Stimulated activated CD4-positive, alpha-beta T cell treated with anti-CD3 and anti-CD28 coated beads, TNF-alpha, amount 100 ng/mL, for 24 hours (primary cell): Measurements from ENCODE around the gene SMIM13.

Experiments used
- DNase-seq, 3 experiments: peaks; one replicate each; pipeline ENCODE4 v3.0.0-alpha.2; 2020; ENCODE audit warnings: low read depth in 3 of 3

Gene SMIM13

GRCh38 chr6:11153447-11153846 is 59.8 kb downstream of the SMIM13 start:
- DNase-seq: no peak

DNA sequence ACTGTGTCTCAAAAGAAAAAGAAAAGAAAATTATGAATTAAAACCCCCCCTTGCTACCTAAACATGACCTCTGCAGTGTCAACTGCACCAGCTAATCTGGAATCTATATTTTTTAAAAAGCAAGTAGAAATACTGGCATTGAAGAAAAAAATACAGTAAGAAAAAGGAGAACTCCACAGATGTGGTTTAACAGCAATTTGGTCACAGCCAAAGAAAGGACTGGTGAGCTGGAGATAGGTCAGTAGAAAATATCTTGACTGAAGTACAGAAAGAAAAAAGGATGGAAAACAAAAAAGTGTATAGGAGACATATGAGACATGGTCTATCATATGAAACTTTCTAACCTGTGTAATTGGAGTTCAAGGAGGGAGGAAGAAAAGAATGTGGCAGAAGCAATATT is 62.0 kb downstream of the SMIM13 start:
- DNase-seq: no peak

DNA sequence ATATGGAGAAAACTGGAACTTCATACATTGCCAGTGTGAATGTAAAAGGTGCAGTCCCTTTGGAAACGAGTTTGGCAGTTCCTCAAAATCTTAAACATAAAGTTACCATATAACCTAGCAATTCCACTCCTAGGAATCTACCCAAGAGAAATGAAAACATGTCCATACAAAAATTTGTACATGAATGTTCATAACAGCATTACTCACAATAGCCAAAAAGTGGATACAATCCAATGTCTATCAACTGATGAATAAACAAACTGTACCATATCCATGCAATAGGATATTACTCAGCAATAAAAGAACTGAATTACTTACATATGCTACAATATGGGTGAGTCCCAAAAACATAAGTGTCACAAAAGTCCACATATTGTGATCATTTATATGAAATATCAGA is 66.6 kb downstream of the SMIM13 start:
- DNase-seq: no peak

- DNase-seq: no peak
These were observed 67.7 kb downstream of the SMIM13 start for GRCh38 chr6:11161031-11161956.

DNA sequence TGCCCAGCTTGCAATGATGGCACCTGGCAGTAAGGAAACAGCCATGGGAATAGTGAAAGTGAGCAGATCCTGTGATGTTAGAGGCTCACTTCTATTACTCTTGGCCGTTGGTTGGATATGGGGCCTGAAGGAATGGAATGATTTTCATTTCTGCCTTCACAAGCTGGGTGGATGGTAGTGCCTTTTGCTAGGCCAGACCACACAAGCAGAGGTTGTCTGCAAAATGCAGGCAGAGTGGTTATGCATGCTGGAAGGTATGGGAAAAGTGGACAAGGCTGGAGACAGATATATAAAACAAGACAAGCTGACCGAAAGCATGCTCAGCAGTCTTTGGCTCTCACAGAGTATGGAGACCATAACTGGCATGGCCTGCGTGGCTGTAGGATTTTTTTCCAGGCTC is 68.6 kb downstream of the SMIM13 start:
- no peak for DNase-seq

DNA sequence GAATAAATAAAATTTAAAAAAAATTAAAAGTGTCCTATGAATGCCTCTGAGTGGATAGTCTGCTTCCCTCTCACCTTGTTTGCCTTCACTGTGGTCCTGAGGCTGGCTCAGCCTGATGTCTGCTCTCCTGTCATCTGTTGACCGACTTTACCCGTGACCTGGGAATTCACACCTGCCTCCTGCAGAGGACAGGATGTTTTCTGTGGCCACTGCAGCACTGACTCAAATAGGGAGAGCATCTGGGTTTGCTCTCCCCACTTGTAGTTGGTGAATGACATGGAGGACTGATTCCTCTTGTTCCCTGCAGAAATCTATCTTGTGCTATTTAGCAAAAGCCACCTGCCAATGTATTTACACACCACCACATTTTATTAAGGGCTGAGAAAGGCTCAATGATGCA is 70.3 kb downstream of the SMIM13 start:
- DNase-seq: no peak

GRCh38 chr6:11164717-11165646 is 71.3 kb downstream of the SMIM13 start:
- DNase-seq: no peak

DNA sequence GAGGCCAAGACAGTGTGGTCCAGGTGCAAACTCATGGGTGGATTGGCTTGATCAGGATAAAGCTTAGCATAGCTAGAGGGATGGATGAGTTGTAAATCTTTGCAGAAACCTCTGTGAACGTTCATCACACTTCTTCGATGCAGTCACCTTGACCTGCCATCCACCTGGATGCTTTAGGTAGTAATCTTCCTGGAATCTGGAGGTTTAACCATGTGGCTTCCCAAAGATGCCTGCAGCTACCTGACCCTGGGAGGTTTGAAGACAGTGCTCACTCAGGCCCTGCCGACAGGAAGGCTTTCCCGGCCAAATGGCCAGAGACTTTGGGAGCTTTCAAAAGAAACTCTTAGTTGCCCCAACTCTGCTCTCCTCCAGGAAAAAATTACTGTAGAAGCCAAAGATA is 73.3 kb downstream of the SMIM13 start:
- DNase-seq: no peak

- DNase-seq: no peak
These were observed 74.5 kb downstream of the SMIM13 start for GRCh38 chr6:11168091-11168635.

DNA sequence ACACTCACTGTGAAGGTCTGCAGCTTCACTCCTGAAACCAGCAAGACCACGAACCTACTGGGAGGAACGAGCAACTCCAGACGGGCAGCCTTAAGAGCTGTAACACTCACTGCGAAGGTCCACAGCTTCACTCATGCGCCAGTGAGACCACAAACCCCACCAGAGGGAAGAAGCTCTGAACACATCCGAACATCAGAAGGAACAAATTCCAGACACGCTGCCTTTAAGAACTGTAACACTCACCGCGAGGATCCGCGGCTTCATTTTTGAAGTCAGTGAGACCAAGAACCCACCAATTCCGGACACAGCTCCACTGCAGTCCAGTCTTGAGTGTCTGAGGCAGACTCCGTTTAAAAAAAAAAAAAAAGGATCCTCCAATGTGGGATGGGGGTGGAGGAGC is 78.3 kb downstream of the SMIM13 start:
- no peak for DNase-seq

DNA sequence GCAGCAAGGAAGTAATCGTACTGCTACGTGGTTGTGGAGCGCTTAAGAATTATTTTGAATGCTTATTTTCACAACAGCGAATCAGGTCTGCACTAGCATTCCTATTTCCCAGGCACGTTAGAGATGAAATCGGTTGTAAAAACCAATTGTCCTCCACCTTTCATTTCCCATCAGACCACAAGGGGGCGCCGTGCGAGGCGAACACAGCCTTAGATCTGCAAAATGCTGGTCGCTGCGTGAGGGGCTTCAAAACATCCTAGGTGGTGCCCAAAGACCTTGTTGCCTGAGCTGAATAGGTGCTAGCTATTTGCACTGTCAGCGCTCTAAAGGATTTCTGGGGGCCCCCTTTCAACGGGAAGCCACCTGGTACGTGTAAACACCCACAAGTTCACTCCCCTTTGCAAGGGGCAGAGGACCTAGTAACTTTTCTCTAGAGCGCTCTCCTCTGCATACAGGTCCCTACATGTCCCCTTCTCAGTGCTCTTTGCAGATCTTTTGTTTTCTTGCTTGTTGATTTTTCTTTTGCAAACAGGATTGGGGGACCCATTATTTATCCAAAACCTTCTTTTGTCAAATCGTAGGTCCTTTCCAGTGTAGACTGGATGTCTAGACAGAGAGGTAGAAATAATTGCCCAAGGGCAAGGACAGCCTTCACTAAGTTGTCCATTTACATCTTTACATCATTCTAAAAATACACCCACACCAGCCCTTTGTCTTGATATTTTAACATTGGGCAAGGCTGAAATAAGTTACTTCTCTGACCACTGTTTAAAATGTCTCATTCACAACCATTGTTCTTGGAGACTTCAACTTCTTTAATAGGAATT is 79.1 kb downstream of the SMIM13 start:
- peak; percentile 51 to 73 (median 52) for DNase-seq

DNA sequence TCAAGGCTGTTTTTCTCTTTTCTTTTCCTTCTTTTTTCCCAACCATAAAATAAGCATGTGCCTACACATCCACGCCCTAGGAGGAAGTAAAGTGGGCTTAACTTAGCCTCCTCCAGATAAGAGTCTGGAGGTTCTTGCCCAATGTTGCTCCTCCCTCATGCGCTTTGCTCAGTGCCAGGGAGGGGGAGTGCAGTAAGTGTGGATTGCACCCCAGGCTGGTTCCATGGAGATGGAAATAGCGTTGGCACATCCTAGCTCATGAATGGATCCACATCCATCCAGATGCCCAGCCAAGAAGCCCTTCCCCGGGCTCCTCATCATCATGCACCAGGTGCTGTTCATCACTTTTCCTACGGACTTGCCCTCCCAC is 80.6 kb downstream of the SMIM13 start:
- DNase-seq: no peak

GRCh38 chr6:11177271-11177670 is 83.6 kb downstream of the SMIM13 start:
- DNase-seq: no peak

- DNase-seq: no peak
These were observed 85.4 kb downstream of the SMIM13 start for GRCh38 chr6:11179088-11179418.

DNA sequence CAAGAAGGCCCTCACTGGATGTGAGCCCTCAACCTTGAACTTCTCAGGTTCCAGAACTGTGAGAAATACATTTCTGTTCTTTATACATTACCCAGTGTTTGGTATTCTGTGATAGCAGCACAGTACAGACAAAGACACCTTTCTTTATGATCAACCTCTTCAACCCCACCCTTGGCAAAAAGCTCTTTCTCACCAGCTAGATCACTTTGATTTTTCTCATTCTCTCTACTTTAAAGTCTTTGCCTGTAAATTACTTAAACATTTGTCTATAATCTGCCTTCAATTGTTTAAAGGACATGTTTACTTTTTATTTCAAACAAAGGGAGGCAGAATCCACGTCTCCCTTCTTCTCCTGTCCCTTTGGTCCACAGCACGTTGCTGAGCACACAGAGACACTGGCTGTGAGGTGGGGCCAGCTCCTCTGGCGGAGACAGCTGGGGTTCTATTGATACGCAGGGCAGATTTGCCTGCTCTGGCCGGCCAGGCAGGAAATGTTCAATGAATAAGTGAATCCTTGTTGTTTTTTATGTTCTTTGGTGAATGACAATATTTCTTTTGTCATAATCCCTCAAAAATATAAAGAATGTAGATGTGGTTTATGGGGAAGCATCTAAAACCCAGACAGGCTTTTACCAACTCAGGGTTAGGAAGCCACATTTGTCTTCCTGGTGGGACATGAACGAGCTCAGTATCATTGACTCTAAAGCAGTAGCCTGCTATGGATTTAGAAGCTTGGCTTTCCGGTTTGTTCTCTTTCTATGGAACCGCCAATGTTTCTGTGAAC is 86.0 kb downstream of the SMIM13 start:
- no peak for DNase-seq

GRCh38 chr6:11181478-11182136 is 88.0 kb downstream of the SMIM13 start:
- DNase-seq: no peak

DNA sequence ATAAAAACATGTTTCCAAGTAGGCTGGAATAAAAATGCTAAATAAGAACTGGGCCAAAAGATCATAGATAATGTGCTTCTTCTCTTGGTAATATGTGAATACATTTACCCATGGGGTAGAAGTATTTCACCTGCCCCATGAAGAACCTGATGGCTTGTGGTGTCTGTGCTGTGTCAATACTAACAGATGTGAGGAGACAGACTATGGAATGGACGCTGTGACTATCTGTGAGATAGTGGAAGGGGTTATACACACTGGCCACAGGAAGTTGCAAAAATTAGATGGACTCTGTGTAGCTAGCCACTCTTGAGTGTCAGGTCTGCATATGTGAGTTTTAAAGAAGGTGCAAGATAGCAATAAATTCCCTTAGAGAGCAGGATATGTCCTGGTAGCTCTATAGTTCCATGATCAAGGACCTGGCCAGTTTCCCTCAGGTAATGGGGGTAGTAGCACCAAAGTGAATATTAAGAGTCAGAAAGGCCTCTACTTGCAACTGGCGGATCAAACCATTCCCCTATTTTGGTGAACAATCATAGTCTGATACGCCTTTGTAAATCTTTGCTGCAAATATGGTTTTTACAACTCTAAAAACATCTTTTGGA is 90.2 kb downstream of the SMIM13 start:
- no peak for DNase-seq

DNA sequence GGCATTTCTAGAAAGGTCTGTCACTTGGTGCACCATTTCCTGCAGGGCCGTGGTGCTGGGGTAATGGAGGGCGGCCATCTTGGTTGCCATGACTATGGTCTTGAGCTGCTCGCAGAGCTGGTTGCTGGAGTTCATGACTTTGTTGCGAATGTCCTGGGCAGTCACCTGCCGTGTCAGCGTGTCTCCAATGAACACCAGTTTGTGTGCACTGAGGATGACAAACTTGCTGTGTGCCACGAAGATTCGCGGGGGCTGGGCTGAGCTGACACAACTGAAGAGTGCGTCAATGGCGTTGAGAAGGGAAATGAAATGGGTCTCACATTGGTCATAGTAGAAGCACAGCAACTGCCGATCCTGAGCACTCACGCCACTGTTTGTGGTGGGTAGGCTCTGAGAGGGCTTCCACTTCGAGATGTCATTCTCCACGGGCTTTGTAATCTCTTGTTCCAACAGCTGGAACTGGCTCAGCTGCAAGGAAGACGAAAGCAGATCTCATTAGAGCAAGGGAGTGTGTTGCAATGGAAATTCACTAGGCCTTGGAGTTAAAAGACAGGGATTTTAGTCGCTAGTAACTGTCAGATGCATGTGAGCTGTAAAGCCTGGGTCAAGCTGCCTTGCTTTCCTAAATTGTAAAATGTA is 91.7 kb downstream of the SMIM13 start:
- DNase-seq: no peak

DNA sequence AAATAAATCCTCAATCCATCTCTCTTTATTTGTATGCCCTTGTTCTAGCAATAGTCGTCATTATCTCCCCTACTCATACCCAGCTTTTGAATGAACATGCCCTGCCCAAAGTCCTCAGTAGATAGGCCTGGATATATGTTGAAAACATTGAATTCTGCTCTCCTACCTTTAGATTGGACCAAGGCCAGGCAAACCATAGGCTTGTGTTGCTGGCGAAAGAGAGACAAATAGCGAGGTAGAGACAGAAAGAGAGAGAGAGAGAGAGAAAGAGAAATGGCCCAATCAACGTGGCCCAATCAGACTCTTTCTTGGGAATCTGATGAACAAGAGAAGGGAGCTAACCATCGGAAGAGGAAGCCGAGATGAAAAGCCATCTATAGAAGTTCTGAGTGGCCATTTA is 93.7 kb downstream of the SMIM13 start:
- no peak for DNase-seq
